SK-N-MC (cell line): ENCODE results near the gene COMMD3.

Experiments used
- FOXP2 ChIP-seq: optimal IDR thresholded peaks from 2 replicates; pipeline ENCODE3; 2011; ENCODE audit warnings: mild to moderate bottlenecking, moderate library complexity; ENCODE audit not compliant: insufficient read depth; ENCODE audit errors: extremely low read length, control extremely low read depth
- POLR2AphosphoS5 ChIP-seq: IDR thresholded peaks from 2 replicates; pipeline ENCODE4 v1.6.1; 2012; ENCODE audit warnings: mild to moderate bottlenecking, low read depth, low read length, borderline replicate concordance

DNA sequence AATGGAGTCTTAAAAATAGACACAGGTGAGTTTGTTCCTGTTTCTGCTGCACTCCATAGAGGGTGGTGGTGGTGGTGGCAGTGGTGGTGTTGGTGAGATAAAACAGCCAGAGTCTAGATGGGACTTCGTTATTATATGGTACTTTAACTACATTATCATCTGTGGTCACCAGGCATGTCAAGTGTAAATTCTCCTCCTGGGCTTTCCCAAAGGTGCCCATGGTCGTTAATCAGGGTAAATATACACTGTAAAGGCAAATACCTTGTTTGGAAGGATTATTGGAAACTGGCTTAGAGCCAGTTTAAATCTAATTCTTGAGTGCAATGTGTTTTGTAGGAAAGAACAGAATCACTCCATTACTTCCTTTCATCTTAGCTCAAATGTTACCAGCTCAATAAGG is 21.5 kb upstream of the COMMD3 start:
- TF ChIP-seq POLR2AphosphoS5 (no peak), FOXP2 (no peak)
